ENCODE data around the gene MAN2C1. TPM values are rescaled to one million over a fixed set of nuclear protein-coding genes. Genes with fewer than 3 reads are reported as not detected.
"Not testable (repeated sequence)": the region's sequence is repeated elsewhere in the genome, so short reads cannot be mapped to it uniquely, and the experiment has no call there.

The MAN2C1 gene
- total RNA-seq, 1 donor from 2014 or later, result 104 TPM

- no peak for TF ChIP-seq CTCF (conservative IDR thresholded peaks at IDR 0.05; ENCODE audit: low read depth, low read length)
- no peak for DNase-seq (ENCODE audit: low read depth)
- H3K4me3 ChIP-seq (ENCODE audit: low read depth, low read length), result peak overlapping the region; percentile 88
Observed at GRCh38 chr15:75335313-75335704, 33.1 kb downstream of the MAN2C1 start.

GRCh38 chr15:75333654-75334419 is 34.6 kb downstream of the MAN2C1 start:
- DNase-seq (ENCODE audit: low read depth); H3K4me3 ChIP-seq (ENCODE audit: low read depth, low read length): not testable (repeated sequence)

GRCh38 chr15:75332093-75332492 is 36.3 kb downstream of the MAN2C1 start:
- not testable (repeated sequence) for H3K4me3 ChIP-seq (ENCODE audit: low read depth, low read length); DNase-seq (ENCODE audit: low read depth)

- no peak for TF ChIP-seq CTCF (conservative IDR thresholded peaks at IDR 0.05; ENCODE audit: low read depth, low read length)
- H3K4me3 ChIP-seq (ENCODE audit: low read depth, low read length), result no peak overlapping the region
- DNase-seq (ENCODE audit: low read depth), result no peak
Observed at GRCh38 chr15:75329571-75329970, 38.8 kb downstream of the MAN2C1 start.

GRCh38 chr15:75328493-75329314 is 39.7 kb downstream of the MAN2C1 start:
- no peak for TF ChIP-seq CTCF (conservative IDR thresholded peaks at IDR 0.05; ENCODE audit: low read depth, low read length)
- no peak for DNase-seq (ENCODE audit: low read depth)
- no peak overlapping the region for H3K4me3 ChIP-seq (ENCODE audit: low read depth, low read length)

GRCh38 chr15:75327491-75327890 is 40.9 kb downstream of the MAN2C1 start:
- TF ChIP-seq CTCF (conservative IDR thresholded peaks at IDR 0.05; ENCODE audit: low read depth, low read length), result no peak
- no peak overlapping the region for H3K4me3 ChIP-seq (ENCODE audit: low read depth, low read length)
- DNase-seq (ENCODE audit: low read depth), result no peak

- no peak for DNase-seq (ENCODE audit: low read depth)
- TF ChIP-seq CTCF (conservative IDR thresholded peaks at IDR 0.05; ENCODE audit: low read depth, low read length), result no peak
- H3K4me3 ChIP-seq (ENCODE audit: low read depth, low read length), result no peak overlapping the region
Observed at GRCh38 chr15:75327005-75327404, 41.4 kb downstream of the MAN2C1 start.

GRCh38 chr15:75325922-75326321 is 42.5 kb downstream of the MAN2C1 start:
- H3K4me3 ChIP-seq (ENCODE audit: low read depth, low read length), result no peak overlapping the region
- no peak for DNase-seq (ENCODE audit: low read depth)
- TF ChIP-seq CTCF (conservative IDR thresholded peaks at IDR 0.05; ENCODE audit: low read depth, low read length), result no peak
